HG03442 (cell line): Measurements from ENCODE around the gene SYT2.
"Not testable (repeated sequence)": the region's sequence is repeated elsewhere in the genome, so short reads cannot be mapped to it uniquely, and the experiment has no call there.

ENCODE experiments used
- ATAC-seq: cut with Tn5 transposase; IDR thresholded peaks from one replicate; pipeline ENCODE4 v1.9.1; 2021; ENCODE audit warnings: mild to moderate bottlenecking, moderate library complexity; ENCODE audit not compliant: unreplicated experiment

The SYT2 gene

GRCh38 chr1:202625416-202626360 is 84.6 kb downstream of the SYT2 start:
- peak; percentile 50 for ATAC-seq

- no peak for ATAC-seq
These were observed 85.5 kb downstream of the SYT2 start for GRCh38 chr1:202624781-202625108.

- no peak for ATAC-seq
These were observed 86.0 kb downstream of the SYT2 start for GRCh38 chr1:202624088-202624780.

GRCh38 chr1:202623476-202623875 is 86.8 kb downstream of the SYT2 start:
- ATAC-seq, result not testable (repeated sequence)

DNA sequence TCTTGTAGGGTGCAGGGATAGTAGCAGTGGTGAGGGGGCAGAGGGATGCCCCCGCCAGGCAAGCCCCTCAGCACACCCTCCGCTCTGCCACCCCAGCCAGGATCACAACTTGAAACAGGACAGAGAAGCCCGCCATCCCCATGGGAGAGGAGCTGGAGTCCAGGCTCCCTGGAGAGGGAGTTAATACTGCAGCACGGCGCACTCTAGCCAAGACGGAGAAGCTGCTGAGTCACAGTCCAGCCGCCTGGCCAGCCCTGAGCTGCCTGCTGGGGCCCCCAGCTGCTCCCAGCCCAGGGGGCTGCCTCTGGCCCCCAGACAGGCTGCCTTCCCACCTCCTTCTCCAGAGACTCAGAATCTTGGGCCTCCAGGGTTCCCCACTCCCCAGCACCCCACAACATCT is 87.2 kb downstream of the SYT2 start:
- ATAC-seq, result no peak

GRCh38 chr1:202622388-202622787 is 87.9 kb downstream of the SYT2 start:
- ATAC-seq, result no peak

GRCh38 chr1:202621446-202621845 is 88.8 kb downstream of the SYT2 start:
- no peak for ATAC-seq

DNA sequence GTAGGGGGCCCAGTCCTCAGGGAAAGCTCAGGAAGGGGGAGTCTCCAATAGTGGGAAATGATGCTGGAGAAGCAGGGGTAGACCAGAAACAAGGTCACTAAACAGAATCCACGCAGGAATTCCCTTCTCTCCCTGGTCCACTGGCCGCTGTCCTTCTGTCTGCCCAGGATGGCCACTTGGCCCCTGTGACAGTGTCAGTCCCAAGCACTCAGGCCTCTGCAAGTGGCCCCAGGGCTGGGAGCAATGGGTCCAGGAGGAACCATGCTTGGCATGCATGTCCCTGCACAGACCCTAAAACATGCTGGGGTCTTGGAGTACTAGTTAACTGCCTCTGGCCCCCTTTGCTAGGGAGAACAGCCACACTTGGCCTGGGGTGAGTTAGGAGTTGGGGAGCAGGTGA is 90.2 kb downstream of the SYT2 start:
- not testable (repeated sequence) for ATAC-seq

DNA sequence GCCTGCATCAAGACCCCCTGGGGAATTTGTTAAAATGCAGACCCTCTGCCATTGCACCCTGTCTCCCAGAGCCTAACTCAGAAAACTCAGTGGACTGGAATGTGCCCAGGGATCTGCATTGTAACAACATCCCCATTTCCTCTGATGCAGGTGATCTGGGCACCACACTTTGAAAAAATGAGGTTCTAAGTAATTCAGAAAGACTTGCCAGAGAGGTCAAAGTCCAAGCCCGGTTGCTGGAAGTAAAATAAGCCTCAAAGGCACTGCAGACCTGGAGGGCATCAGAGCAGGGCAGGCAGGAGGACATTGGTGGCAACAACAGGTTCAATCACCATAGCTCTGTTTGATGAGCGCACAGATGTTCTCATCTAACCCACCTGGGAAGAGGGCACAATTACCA is 90.7 kb downstream of the SYT2 start:
- ATAC-seq, result no peak

GRCh38 chr1:202619012-202619411 is 91.2 kb downstream of the SYT2 start:
- not testable (repeated sequence) for ATAC-seq

DNA sequence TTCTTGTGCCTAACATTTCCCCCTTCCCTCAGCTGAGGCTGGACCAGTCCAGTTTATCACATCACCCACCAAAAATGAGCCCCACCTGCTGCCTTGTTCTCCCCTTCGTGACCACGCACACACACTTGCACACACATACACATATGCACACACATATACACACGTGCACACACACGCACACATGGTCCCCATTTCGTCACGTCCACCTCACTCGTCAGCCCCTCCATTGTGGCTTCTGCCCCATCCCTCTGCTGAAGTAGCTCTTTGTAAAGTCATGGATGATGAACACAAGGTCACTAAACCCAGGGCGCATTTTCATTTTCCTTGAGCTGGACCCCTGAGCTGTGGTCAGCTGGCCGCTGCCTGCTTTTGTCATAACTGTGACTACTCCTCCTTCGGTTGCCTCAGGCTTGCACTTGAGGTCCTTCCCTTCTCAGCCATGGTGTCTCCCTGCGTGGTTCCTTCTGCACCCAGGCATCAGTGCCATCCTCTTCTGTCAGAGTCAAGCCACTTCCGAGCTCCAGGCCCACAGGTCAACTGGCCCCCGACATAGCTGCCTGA is 93.8 kb downstream of the SYT2 start:
- ATAC-seq, result peak; percentile 16

GRCh38 chr1:202615501-202616354 is 94.5 kb downstream of the SYT2 start:
- peak; percentile 70 for ATAC-seq

DNA sequence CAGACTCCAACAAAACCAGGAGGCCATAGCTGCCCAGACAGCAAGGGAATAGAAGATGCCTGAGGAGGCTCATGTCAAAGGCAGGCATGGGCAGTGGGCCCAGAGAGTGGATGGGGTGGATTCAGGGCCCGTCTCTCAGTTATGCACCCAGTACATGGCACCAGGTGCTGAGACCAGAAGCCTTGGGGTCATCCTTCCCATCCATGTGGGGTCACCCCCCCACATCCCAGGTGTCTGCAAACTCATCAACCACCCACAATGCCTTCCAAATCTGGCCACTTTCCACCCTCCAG is 95.1 kb downstream of the SYT2 start:
- not testable (repeated sequence) for ATAC-seq

GRCh38 chr1:202614363-202615207 is 95.7 kb downstream of the SYT2 start:
- ATAC-seq, result not testable (repeated sequence)

DNA sequence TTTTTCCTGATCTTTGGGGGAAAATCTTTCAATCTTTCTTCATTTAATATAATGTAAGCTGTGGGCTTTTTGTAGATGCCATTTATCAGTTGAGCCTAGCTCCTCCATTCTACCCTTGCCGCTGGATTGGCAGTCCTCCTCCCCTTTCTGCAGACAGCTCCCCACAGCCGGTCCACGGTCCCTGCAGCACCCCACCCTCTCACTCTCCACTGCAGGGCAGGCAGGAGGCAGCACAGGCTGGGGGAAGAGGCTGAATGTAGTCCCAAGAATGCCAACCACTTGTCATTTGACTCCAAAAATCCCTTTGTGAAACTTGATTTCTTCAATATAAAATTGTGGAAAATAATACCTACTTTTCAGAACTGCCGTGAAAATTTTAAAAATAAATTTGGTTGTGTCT is 96.7 kb downstream of the SYT2 start:
- no peak for ATAC-seq

GRCh38 chr1:202612036-202612435 is 98.2 kb downstream of the SYT2 start:
- not testable (repeated sequence) for ATAC-seq

DNA sequence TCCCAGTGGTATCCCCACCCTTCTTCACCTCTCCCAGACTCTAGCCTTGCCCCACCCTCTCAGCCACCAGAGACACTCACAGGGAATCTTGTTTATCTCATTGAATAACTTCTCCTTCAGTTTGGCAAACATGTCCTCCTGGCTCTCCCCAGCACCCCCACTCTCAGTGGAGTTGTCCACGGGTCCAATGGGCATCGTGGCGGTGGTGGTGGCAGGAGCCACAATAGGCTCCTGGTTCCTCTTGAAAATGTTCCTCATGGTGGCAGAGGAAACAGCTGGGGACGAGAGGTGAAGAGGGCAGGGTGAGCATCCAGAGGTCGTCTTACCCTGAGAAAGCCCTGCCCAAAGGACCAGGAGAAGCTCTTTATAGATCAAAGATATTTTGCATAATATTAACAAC is 104.7 kb downstream of the SYT2 start:
- no peak for ATAC-seq

DNA sequence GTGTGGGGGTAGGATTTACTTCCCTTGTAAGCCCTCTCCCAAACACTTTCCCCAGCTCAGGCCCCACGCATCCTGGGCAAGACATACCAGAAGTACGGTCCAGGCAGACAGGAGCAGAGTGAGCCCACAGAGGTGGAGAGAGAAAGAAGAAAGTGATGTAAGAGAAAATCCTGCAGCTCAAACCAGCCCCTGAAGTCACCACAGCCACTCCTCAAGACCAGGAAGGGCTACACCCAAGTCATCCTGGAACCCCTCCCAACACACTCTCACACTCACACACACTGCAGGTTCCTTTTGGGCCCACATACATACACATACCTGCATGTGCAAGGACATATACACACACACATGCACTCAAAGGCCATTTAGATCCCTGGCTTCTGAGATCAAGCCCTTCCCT is 106.8 kb downstream of the SYT2 start:
- ATAC-seq, result no peak

GRCh38 chr1:202600432-202601041 is 109.7 kb downstream of the SYT2 start:
- ATAC-seq, result no peak
